Panc1 (cell line): Measurements from ENCODE around the gene TMEM219. TPM values are rescaled to one million over a fixed set of nuclear protein-coding genes. Genes with fewer than 3 reads are reported as not detected.

Experiments
- ATAC-seq: fragments of 200-7000 bp; cut with Tn5 transposase; 2 replicates; pipeline ENCODE4 v1.9.1; 2020; ENCODE audit warnings: mild to moderate bottlenecking, moderate library complexity
- BruUV-seq: library from RNA; stranded (reverse); fragments of 400-500 nt; replicated peaks from 2 replicates; lab custom pipeline; 2021; lab: Mats Ljungman, UMichigan
- CTCF ChIA-PET: fragments of 300-600 bp; sonication (Branson Sonifier 250); formaldehyde crosslinking; loops from one replicate; lab custom pipeline; 2022; ENCODE audit warnings: antibody characterized with exemption; lab: Charles Lee
- POLR2A ChIA-PET: fragments of 300-600 bp; sonication (Branson Sonifier 250); formaldehyde crosslinking; loops from one replicate; lab custom pipeline; 2022; ENCODE audit warnings: antibody characterized with exemption; lab: Charles Lee
- DNase-seq: peaks from one replicate; pipeline ENCODE4 v3.0.0-alpha.2; 2010; ENCODE audit warnings: low read depth, low spot score
- H3K27ac ChIP-seq: 2 replicates; pipeline ENCODE4 v1.5.1; 2011; ENCODE audit warnings: mild to moderate bottlenecking, low read length, inconsistent platforms
- H3K27me3 ChIP-seq: fragments of 200-500 bp; sonication (Bioruptor generic); 2 replicates; pipeline ENCODE4 v1.6.0; 2014; ENCODE audit warnings: low read length, inconsistent platforms; ENCODE audit not compliant: control insufficient read depth, insufficient read depth
- H3K36me3 ChIP-seq: fragments of 200-500 bp; sonication (Bioruptor generic); 2 replicates; pipeline ENCODE4 v1.5.1; 2014; ENCODE audit warnings: inconsistent platforms, mild to moderate bottlenecking, low read length, moderate library complexity; ENCODE audit not compliant: control insufficient read depth, insufficient read depth
- H3K4me1 ChIP-seq: 2 replicates; pipeline ENCODE4 v1.5.1; 2011; ENCODE audit warnings: inconsistent platforms, mild to moderate bottlenecking, low read length, moderate library complexity; ENCODE audit not compliant: control insufficient read depth, insufficient read depth
- H3K4me3 ChIP-seq, 2 experiments: 2 replicates each; pipeline ENCODE4 v1.5.1; 2011 to 2012; ENCODE audit warnings: low read depth in 2 of 2, low read length in 2 of 2, mild to moderate bottlenecking in 2 of 2, inconsistent platforms in 1 of 2, moderate library complexity in 1 of 2
- H3K9me3 ChIP-seq: fragments of 200-500 bp; sonication (Bioruptor generic); 2 replicates; pipeline ENCODE4 v1.5.1; 2014; ENCODE audit warnings: low read depth, mild to moderate bottlenecking, inconsistent platforms, low read length, moderate library complexity; ENCODE audit not compliant: control insufficient read depth, insufficient read depth
- CTCF ChIP-seq: fragments of 450-650 bp; IDR thresholded peaks from 2 replicates; pipeline ENCODE4 v1.5.1; 2017; ENCODE audit warnings: mild to moderate bottlenecking
- POLR2AphosphoS5 ChIP-seq: IDR thresholded peaks from 2 replicates; pipeline ENCODE4 v1.6.1; 2012; ENCODE audit warnings: mild to moderate bottlenecking, low read depth, low read length, moderate library complexity
- REST ChIP-seq, 2 experiments: IDR thresholded peaks; 2 replicates each; pipeline ENCODE4 v1.6.1; 2011 to 2012; ENCODE audit warnings: low read depth in 2 of 2, control low read depth in 1 of 2, low read length in 1 of 2, mild to moderate bottlenecking in 1 of 2, moderate library complexity in 1 of 2; ENCODE audit not compliant: insufficient read depth in 1 of 2
- SIN3A ChIP-seq: IDR thresholded peaks from 2 replicates; pipeline ENCODE4 v1.6.1; 2012; ENCODE audit warnings: low read depth, mild to moderate bottlenecking, low read length, moderate library complexity, borderline replicate concordance; ENCODE audit not compliant: insufficient read depth
- TCF7L2 ChIP-seq: IDR thresholded peaks from 2 replicates; pipeline ENCODE4 v1.6.1; 2011; ENCODE audit warnings: mild to moderate bottlenecking, low read depth, low read length, inconsistent platforms
- in situ Hi-C: cut with HindIII; loops from 2 replicates; pipeline ENCODE4 v1.10.0; 2016; ENCODE audit warnings: low sequenced_read_pairs, low pct_unique_long_range_greater_than_20kb
- intact Hi-C: fragments of 100-400 bp; cut with micrococcal nuclease; formaldehyde crosslinking; loops from one replicate; pipeline ENCODE4 v1.10.0; 2022; ENCODE audit not compliant: unreplicated experiment
- total RNA-seq: library from RNA; stranded (reverse); gene quantifications from one replicate; pipeline ENCODE4 v1.2.1, GENCODE V29; 2021; ENCODE audit not compliant: unreplicated experiment

The TMEM219 gene
- total RNA-seq, 1 experiment from 2014 or later, result 161 TPM

GRCh38 chr16:29961127-29961478, 776 bp upstream of the TMEM219 start:
- CTCF ChIA-PET, result interaction anchor here (1.2 kb wide), 1 partner anchor 44 kb away, joined by 5 read pairs; no protein-coding TSS in a partner anchor
- Histone ChIP-seq H3K27me3 (no peaks in the 10 kb centered on the region), H3K4me3 (peak overlapping the region; percentile 69 to 72), H3K36me3 (no peaks in the 10 kb centered on the region), H3K27ac (peak overlapping the region; percentile 86), H3K9me3 (no peaks in the 10 kb centered on the region), H3K4me1 (peaks cover 15% of the 10 kb centered on the region)
- ATAC-seq (no peak), DNase-seq (no peak)
- TF ChIP-seq CTCF (no peak), SIN3A (no peak), TCF7L2 (no peak), REST (IDR thresholded peaks at IDR 0.05; ENCODE audit: insufficient read depth in 1 of 2, low read depth in 2 of 2, low read length in 1 of 2) (no peak), POLR2AphosphoS5 (no peak)
- POLR2A ChIA-PET, result interaction anchor here (0.5 to 1.6 kb wide), 2 partner anchors 15 to 57 kb away, joined by 3 to 4 read pairs; no protein-coding TSS in a partner anchor
- no TSS peak for BruUV-seq
- in situ Hi-C loops (no loop called here), intact Hi-C loops (loop anchor here (2.0 kb wide), 1 partner anchor 16 kb away; no protein-coding TSS in a partner anchor)

GRCh38 chr16:29962344-29962994, 590 bp downstream of the TMEM219 start:
- Histone ChIP-seq H3K4me1 (peaks cover 15% of the 10 kb centered on the region), H3K27me3 (no peaks in the 10 kb centered on the region), H3K9me3 (no peaks in the 10 kb centered on the region), H3K27ac (peak overlapping the region; percentile 94), H3K36me3 (peaks cover 3% of the 10 kb centered on the region; the same call in 1 of the 2 replicates), H3K4me3 (peak overlapping the region; percentile 69 to 72)
- in situ Hi-C loops (no loop called here), intact Hi-C loops (no loop called here)
- ATAC-seq (0 out of 2 replicates have a peak, but pooled peaks have one; percentile 4), DNase-seq (no peak)
- ChIA-PET CTCF (interaction anchor here (1.2 kb wide), 1 partner anchor 46 kb away, joined by 5 read pairs; no protein-coding TSS in a partner anchor), POLR2A (interaction anchor here (0.6 to 1.6 kb wide), 3 partner anchors 11 to 124 kb away, joined by 3 to 7 read pairs (median 3); partner anchors contain the start of gene TAOK2)
- TF ChIP-seq REST (IDR thresholded peaks at IDR 0.05; ENCODE audit: insufficient read depth in 1 of 2, low read depth in 2 of 2, low read length in 1 of 2) (no peak), SIN3A (no peak), CTCF (no peak), POLR2AphosphoS5 (no peak), TCF7L2 (no peak)
- BruUV-seq, result TSS peak; percentile 83
